Measurements from ENCODE around the gene NFKBIA. TPM values are rescaled to one million over a fixed set of nuclear protein-coding genes. Genes with fewer than 3 reads are reported as not detected.

Gene NFKBIA, protein sequence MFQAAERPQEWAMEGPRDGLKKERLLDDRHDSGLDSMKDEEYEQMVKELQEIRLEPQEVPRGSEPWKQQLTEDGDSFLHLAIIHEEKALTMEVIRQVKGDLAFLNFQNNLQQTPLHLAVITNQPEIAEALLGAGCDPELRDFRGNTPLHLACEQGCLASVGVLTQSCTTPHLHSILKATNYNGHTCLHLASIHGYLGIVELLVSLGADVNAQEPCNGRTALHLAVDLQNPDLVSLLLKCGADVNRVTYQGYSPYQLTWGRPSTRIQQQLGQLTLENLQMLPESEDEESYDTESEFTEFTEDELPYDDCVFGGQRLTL
- polyA plus RNA-seq (2011; rRNA removed), result 51.6 and 80.2 TPM in 2 replicates
- 191 and 374 TPM in 2 replicates for polyA minus RNA-seq (2011; rRNA and poly(A)+ RNA removed)

DNA sequence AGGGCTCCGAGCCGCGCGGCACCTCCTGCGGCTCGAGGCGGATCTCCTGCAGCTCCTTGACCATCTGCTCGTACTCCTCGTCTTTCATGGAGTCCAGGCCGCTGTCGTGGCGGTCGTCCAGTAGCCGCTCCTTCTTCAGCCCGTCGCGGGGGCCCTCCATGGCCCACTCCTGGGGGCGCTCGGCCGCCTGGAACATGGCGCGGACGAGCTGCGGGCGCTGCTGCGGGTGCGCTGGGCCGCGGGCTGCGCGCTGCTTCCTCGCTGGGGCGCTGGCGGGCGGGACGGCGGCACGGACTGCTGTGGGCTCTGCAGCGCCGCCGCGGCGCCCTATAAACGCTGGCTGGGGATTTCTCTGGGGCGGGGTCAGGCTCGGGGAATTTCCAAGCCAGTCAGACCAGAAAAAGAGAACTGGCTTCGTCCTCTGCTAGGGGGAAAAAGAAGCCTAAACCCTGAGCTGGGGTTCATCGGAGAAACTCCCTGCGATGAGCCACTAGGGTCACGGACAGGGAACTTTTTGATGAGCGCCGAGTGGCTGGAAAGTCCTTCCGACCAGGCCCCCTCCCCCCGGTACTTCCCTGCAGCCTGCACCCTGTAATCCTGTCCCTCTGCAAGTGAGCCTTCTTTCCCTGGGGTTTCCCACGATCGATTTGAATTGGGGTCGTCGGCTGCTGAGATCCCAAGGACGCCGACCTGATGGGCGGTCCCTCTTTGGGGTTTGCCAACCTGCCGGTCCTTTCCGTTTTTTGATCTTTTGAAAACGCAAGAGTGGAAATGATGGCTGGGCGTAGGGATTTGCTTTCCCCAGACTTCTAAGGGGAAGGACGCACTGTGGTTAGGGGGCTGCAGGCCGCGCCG, at the start of gene NFKBIA:
TSS of gene NFKBIA (minus strand) at position 301 of the 855 bp plus-strand sequence. CDS start at position 196, 105 bp downstream.
- no peak for DNase-seq (ENCODE audit: low read depth, low spot score)
- peak within 1 kb of the TSS; percentile 92 for H3K27ac ChIP-seq (ENCODE audit: low read depth, low read length)
- peak within 1 kb of the TSS; percentile 94 for H3K4me3 ChIP-seq (ENCODE audit: low read depth, low read length)
- TF ChIP-seq, protein P1, sequence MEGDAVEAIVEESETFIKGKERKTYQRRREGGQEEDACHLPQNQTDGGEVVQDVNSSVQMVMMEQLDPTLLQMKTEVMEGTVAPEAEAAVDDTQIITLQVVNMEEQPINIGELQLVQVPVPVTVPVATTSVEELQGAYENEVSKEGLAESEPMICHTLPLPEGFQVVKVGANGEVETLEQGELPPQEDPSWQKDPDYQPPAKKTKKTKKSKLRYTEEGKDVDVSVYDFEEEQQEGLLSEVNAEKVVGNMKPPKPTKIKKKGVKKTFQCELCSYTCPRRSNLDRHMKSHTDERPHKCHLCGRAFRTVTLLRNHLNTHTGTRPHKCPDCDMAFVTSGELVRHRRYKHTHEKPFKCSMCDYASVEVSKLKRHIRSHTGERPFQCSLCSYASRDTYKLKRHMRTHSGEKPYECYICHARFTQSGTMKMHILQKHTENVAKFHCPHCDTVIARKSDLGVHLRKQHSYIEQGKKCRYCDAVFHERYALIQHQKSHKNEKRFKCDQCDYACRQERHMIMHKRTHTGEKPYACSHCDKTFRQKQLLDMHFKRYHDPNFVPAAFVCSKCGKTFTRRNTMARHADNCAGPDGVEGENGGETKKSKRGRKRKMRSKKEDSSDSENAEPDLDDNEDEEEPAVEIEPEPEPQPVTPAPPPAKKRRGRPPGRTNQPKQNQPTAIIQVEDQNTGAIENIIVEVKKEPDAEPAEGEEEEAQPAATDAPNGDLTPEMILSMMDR (IDR thresholded peaks at IDR 0.05; ENCODE audit: low read depth, low read length), result peak; percentile 43
- H3K27me3 ChIP-seq (ENCODE audit: control insufficient read depth, insufficient read depth, low read length), result no peaks in the 10 kb centered on the region
- CTCF ChIA-PET, result interaction anchor here (0.6 to 3.5 kb wide), 20 partner anchors 9 to 280 kb away, joined by 3 to 70 read pairs (median 4); partner anchors contain the start of gene PSMA6
- no peaks in the 10 kb centered on the region; the same call in 1 of the 2 replicates for H3K9me3 ChIP-seq (ENCODE audit: control insufficient read depth, insufficient read depth, low read length)
- POLR2A ChIA-PET, result interaction anchor here (0.5 to 2.7 kb wide), 25 partner anchors 16 to 939 kb away, joined by 3 to 25 read pairs (median 4); partner anchors contain the start of genes FAM177A1, PPP2R3C, PRORP and PSMA6

DNA sequence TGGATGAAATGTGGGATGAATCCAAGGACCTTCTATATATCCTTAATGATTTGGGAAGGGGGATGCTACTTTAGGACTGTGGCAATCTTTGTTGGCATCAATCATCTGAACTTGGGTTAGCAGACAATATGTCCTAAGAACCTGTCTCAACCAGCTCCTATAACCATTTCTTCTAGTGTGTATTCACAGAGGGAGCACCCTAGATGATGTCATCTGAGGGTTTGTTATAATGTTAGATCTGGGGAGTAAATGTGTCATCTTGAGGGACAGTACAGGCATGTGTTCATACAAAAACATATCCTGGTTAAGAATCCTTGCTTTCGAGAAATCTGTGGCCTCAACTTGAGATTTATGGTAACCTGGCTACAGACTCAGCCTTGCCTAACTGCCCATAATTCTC, 41.9 kb upstream of the NFKBIA start:
- ChIA-PET POLR2A (no interaction called here), CTCF (no interaction called here)
- Histone ChIP-seq H3K27me3 (ENCODE audit: control insufficient read depth, insufficient read depth, low read length) (peaks cover 6% of the 10 kb centered on the region), H3K9me3 (ENCODE audit: control insufficient read depth, insufficient read depth, low read length) (no peaks in the 10 kb centered on the region), H3K27ac (ENCODE audit: low read depth, low read length) (no peak overlapping the region), H3K4me3 (ENCODE audit: low read depth, low read length) (no peak overlapping the region)
- DNase-seq (ENCODE audit: low read depth, low spot score), result no peak
- TF ChIP-seq, protein P1 (IDR thresholded peaks at IDR 0.05; ENCODE audit: low read depth, low read length), result no peak

DNA sequence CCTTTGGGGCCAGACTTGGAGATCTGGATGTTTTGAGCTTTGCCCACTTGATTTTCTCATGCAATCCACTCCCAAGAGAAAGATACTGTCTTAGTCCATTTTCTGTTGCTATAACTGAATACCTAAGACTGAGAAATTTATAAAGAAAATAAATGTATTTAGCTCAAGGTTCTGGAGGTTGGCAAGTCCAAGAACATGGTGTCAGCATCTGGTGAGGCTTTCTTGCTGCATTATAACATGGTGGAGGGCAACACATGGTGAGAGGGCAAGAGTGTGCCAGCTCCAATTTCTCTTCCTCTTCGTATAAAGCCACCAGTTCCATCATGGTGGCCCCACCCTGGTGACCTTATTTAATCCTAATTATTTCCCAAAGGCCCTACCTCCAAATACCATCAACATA, 39.6 kb upstream of the NFKBIA start:
- ChIA-PET POLR2A (no interaction called here), CTCF (no interaction called here)
- DNase-seq (ENCODE audit: low read depth, low spot score), result no peak
- no peak overlapping the region for H3K4me3 ChIP-seq (ENCODE audit: low read depth, low read length)
- TF ChIP-seq, protein P1 (IDR thresholded peaks at IDR 0.05; ENCODE audit: low read depth, low read length), result no peak
- H3K27me3 ChIP-seq (ENCODE audit: control insufficient read depth, insufficient read depth, low read length), result peaks cover 6% of the 10 kb centered on the region
- no peak overlapping the region for H3K27ac ChIP-seq (ENCODE audit: low read depth, low read length)
- H3K9me3 ChIP-seq (ENCODE audit: control insufficient read depth, insufficient read depth, low read length), result no peaks in the 10 kb centered on the region

DNA sequence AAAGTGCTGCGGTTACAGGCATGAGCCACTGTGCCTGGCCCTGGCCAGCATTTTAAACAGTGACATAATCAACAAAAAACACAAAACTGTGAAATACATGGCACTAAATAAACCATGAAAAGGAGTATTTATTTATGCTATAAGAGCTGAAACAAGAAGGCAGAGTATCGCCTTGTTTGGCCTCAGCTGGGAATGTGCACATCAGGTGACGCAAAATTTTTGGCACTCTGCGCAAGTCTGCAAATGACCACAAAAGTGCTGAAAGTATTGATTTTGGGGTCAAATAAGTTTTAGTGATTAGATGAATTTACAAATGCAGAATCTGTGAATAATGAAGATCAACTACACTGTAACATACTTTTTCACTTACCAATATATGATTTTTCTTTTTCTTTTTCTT, 36.6 kb upstream of the NFKBIA start:
- DNase-seq (ENCODE audit: low read depth, low spot score), result no peak
- CTCF ChIA-PET, result interaction anchor here (0.7 kb wide), 2 partner anchors 12 to 215 kb away, joined by 8 to 10 read pairs; no protein-coding TSS in a partner anchor
- Histone ChIP-seq H3K9me3 (ENCODE audit: control insufficient read depth, insufficient read depth, low read length) (no peaks in the 10 kb centered on the region), H3K27ac (ENCODE audit: low read depth, low read length) (no peak overlapping the region), H3K27me3 (ENCODE audit: control insufficient read depth, insufficient read depth, low read length) (peaks cover 3% of the 10 kb centered on the region), H3K4me3 (ENCODE audit: low read depth, low read length) (no peak overlapping the region)
- POLR2A ChIA-PET, result no interaction called here
- TF ChIP-seq, protein P1 (IDR thresholded peaks at IDR 0.05; ENCODE audit: low read depth, low read length), result no peak

Data from AG04450 (cell line).